Measurements from ENCODE around the gene EIF4A2. TPM values are rescaled to one million over a fixed set of nuclear protein-coding genes. Genes with fewer than 3 reads are reported as not detected.
A peak's percentile ranks its signal among the peaks of the same experiment; 100 is the strongest.

Gene EIF4A2
- polyA plus RNA-seq (2013, experiment 1 of 2), result 506 TPM
- polyA plus RNA-seq (2013, experiment 2 of 2), result 551 TPM

GRCh38 chr3:186783058-186783730 lies at the start of gene EIF4A2:
TSS of gene EIF4A2 (plus strand) at chr3:186783577. CDS start at chr3:186783611, 34 bp downstream.
- WGBS, 2 experiments (ENCODE audit: insufficient coverage in 2 of 2), result 0 to 1% methylated on average over 50 to 59 of the region's 60 CpGs
- Histone ChIP-seq H3K36me3 (ENCODE audit: control insufficient read depth, insufficient read depth, low read length) (peaks cover 46% of the 10 kb centered on the region), H3K4me3 (ENCODE audit: extremely low read depth, insufficient read depth, low read length, poor library complexity, severe bottlenecking) (peak within 1 kb of the TSS; percentile 99), H3K4me1 (ENCODE audit: control insufficient read depth, insufficient read depth, low read length, poor library complexity, severe bottlenecking) (peaks cover 9% of the 10 kb centered on the region), H3K27ac (ENCODE audit: low read depth, low read length, severe bottlenecking) (peak within 1 kb of the TSS; percentile 100), H3K9me3 (ENCODE audit: control insufficient read depth, low read length) (no peaks in the 10 kb centered on the region)

DNA sequence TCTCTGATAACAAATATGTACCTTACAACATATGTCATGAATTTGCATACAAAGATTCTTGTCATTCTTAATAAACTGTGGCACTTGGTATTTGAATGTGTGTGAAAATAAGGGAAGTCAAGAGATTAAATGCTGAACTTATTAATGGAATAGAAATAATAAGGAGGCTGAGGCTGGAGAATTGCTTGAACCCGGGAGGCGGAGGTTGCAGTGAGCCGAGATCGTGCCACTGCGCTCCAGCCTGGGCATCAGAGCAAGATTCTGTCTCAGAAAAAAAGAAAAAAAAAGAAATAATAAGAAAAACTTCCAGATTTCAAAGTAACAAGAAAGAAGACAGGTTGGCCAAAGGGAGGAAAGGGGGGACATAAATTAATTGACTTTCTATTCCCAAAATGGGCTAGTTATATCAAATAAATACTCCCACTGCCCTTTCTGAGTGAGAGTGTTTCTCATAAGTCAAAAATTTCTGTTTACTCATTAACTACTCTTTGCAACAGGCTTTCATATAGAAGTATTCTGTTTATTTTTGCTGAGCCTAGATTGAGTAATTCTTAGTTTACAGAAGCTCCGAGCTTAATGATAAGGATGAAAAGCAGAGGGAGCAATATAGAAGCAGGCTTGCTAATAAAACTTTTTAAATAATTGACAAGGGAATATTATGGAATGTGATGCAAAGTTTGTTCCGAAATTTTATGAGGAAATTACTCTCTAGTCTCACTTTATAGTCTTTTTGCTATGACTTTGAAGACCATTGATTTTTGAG lies 40.6 kb upstream of the EIF4A2 start:
- WGBS, 2 experiments (ENCODE audit: insufficient coverage in 2 of 2), result 93 to 100% methylated on average over 2 of the region's 7 CpGs
- H3K9me3 ChIP-seq (ENCODE audit: control insufficient read depth, low read length), result no peaks in the 10 kb centered on the region
- H3K27ac ChIP-seq (ENCODE audit: low read depth, low read length, severe bottlenecking), result no peak overlapping the region
- no peaks in the 10 kb centered on the region for H3K36me3 ChIP-seq (ENCODE audit: control insufficient read depth, insufficient read depth, low read length)
- no peak overlapping the region for H3K4me3 ChIP-seq (ENCODE audit: extremely low read depth, insufficient read depth, low read length, poor library complexity, severe bottlenecking)
- peaks cover 11% of the 10 kb centered on the region for H3K4me1 ChIP-seq (ENCODE audit: control insufficient read depth, insufficient read depth, low read length, poor library complexity, severe bottlenecking)

DNA sequence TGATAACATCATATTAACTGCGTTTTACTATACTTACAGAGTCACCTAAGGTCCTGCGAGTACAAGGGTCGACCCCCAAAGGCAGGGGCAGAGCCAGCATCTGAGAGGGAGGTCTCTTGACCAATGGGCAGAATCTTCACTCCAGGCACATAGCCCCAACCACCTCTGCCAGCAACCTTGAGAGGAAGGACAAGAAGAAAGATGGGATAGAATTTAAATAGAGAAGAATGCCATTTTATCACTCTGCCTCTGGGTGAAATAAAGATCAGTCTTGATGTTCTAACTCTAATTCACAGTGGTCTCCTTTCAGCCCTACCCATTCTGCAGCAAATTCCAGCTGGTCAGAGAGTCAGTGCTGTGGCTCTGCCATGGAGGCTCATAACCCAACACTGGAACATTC lies 39.7 kb upstream of the EIF4A2 start:
- 100% methylated on average over 1 of the region's 3 CpGs; no CpG with 5 or more reads in 1 of the 2 experiments for WGBS, 2 experiments (ENCODE audit: insufficient coverage in 2 of 2)
- Histone ChIP-seq H3K9me3 (ENCODE audit: control insufficient read depth, low read length) (no peaks in the 10 kb centered on the region), H3K4me3 (ENCODE audit: extremely low read depth, insufficient read depth, low read length, poor library complexity, severe bottlenecking) (no peak overlapping the region), H3K27ac (ENCODE audit: low read depth, low read length, severe bottlenecking) (no peak overlapping the region), H3K36me3 (ENCODE audit: control insufficient read depth, insufficient read depth, low read length) (no peaks in the 10 kb centered on the region), H3K4me1 (ENCODE audit: control insufficient read depth, insufficient read depth, low read length, poor library complexity, severe bottlenecking) (peaks cover 11% of the 10 kb centered on the region)

- peak overlapping the region; percentile 72 for H3K27ac ChIP-seq (ENCODE audit: low read depth, low read length, severe bottlenecking)
- H3K4me1 ChIP-seq (ENCODE audit: control insufficient read depth, insufficient read depth, low read length, poor library complexity, severe bottlenecking), result peaks cover 11% of the 10 kb centered on the region
- no peaks in the 10 kb centered on the region for H3K9me3 ChIP-seq (ENCODE audit: control insufficient read depth, low read length)
- no peaks in the 10 kb centered on the region for H3K36me3 ChIP-seq (ENCODE audit: control insufficient read depth, insufficient read depth, low read length)
- WGBS, 2 experiments (ENCODE audit: insufficient coverage in 2 of 2), result 28 to 70% methylated on average over 3 to 9 of the region's 10 CpGs
- H3K4me3 ChIP-seq (ENCODE audit: extremely low read depth, insufficient read depth, low read length, poor library complexity, severe bottlenecking), result no peak overlapping the region
Observed at GRCh38 chr3:186746008-186746407, 37.4 kb upstream of the EIF4A2 start.

DNA sequence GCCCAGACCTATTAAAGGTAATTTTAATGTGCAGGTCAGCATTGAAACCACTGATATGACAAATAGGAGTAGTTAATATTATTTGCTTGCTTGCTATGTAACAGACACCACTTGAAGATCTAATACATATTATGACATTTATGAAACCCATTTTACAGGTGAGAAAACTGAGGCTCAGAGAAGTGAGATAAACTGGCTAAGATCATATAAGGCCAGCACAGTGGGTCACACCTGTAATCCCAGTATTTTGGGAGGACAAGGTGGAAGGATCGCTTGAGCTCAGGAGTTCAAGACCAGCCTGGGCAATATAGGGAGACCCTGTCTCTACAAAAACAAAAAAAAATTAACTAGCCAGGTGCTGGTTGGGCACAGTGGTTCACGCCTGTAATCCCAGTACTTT lies 33.1 kb upstream of the EIF4A2 start:
- Histone ChIP-seq H3K36me3 (ENCODE audit: control insufficient read depth, insufficient read depth, low read length) (no peaks in the 10 kb centered on the region), H3K4me3 (ENCODE audit: extremely low read depth, insufficient read depth, low read length, poor library complexity, severe bottlenecking) (no peak overlapping the region), H3K9me3 (ENCODE audit: control insufficient read depth, low read length) (no peaks in the 10 kb centered on the region), H3K4me1 (ENCODE audit: control insufficient read depth, insufficient read depth, low read length, poor library complexity, severe bottlenecking) (peaks cover 10% of the 10 kb centered on the region), H3K27ac (ENCODE audit: low read depth, low read length, severe bottlenecking) (no peak overlapping the region)
- WGBS, 2 experiments (ENCODE audit: insufficient coverage in 2 of 2), result 88 to 100% methylated on average over 1 to 2 of the region's 2 CpGs

DNA sequence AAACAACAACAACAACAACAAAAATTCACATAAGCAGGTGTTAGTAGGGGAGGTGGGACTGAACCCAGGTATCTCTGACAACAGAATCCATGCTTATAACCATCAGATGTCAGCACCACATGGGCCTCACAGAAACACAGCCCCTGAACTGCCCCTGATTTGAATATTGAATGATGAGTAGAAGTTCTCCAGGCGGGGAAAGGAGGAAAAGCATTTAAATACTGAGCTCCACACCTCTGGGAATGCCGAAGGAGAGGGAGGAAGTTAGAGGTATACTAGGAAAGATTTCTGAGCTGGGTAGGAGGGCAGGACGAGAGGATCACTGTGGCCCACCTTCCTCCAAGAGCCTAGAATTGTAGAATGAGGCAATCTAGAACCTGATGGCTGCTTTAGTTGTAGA lies 31.9 kb upstream of the EIF4A2 start:
- WGBS, 2 experiments (ENCODE audit: insufficient coverage in 2 of 2), result 74 to 82% methylated on average over 2 to 3 of the region's 3 CpGs

DNA sequence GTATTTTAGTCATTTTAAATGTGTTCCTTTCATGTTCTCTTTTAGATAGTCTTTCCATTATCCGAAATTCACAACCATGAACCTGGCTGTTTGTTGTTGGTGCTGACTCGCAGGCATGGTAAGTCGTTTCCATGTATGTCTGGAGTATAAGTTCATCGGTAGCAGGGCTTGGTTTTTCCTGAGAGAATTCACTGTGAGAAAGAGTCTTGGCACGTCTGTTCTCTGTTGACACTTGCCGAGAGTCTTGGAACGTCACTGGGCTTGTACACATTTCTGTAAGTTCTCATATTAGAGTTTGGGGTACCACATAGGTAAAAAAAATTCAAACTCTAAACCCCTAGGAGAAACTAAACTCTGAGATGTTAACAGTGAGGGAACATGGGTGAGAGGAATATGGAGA lies 29.4 kb upstream of the EIF4A2 start:
- 91 to 92% methylated on average over 4 to 6 of the region's 7 CpGs for WGBS, 2 experiments (ENCODE audit: insufficient coverage in 2 of 2)
- no peak overlapping the region for H3K27ac ChIP-seq (ENCODE audit: low read depth, low read length, severe bottlenecking)

More for the DNA sequence above, 31.9 kb upstream of the EIF4A2 start:
- Histone ChIP-seq H3K4me1 (ENCODE audit: control insufficient read depth, insufficient read depth, low read length, poor library complexity, severe bottlenecking) (no peaks in the 10 kb centered on the region), H3K9me3 (ENCODE audit: control insufficient read depth, low read length) (no peaks in the 10 kb centered on the region), H3K36me3 (ENCODE audit: control insufficient read depth, insufficient read depth, low read length) (no peaks in the 10 kb centered on the region), H3K27ac (ENCODE audit: low read depth, low read length, severe bottlenecking) (no peak overlapping the region), H3K4me3 (ENCODE audit: extremely low read depth, insufficient read depth, low read length, poor library complexity, severe bottlenecking) (no peak overlapping the region)

GRCh38 chr3:186754871-186755270 lies 28.5 kb upstream of the EIF4A2 start:
- Histone ChIP-seq H3K36me3 (ENCODE audit: control insufficient read depth, insufficient read depth, low read length) (no peaks in the 10 kb centered on the region), H3K4me3 (ENCODE audit: extremely low read depth, insufficient read depth, low read length, poor library complexity, severe bottlenecking) (no peak overlapping the region), H3K4me1 (ENCODE audit: control insufficient read depth, insufficient read depth, low read length, poor library complexity, severe bottlenecking) (peaks cover 3% of the 10 kb centered on the region), H3K9me3 (ENCODE audit: control insufficient read depth, low read length) (no peaks in the 10 kb centered on the region), H3K27ac (ENCODE audit: low read depth, low read length, severe bottlenecking) (no peak overlapping the region)
- 96 to 98% methylated on average over 4 of the region's 5 CpGs for WGBS, 2 experiments (ENCODE audit: insufficient coverage in 2 of 2)

More for the DNA sequence above, 29.4 kb upstream of the EIF4A2 start:
- H3K36me3 ChIP-seq (ENCODE audit: control insufficient read depth, insufficient read depth, low read length), result no peaks in the 10 kb centered on the region
- no peaks in the 10 kb centered on the region for H3K9me3 ChIP-seq (ENCODE audit: control insufficient read depth, low read length)
- H3K4me3 ChIP-seq (ENCODE audit: extremely low read depth, insufficient read depth, low read length, poor library complexity, severe bottlenecking), result no peak overlapping the region
- H3K4me1 ChIP-seq (ENCODE audit: control insufficient read depth, insufficient read depth, low read length, poor library complexity, severe bottlenecking), result peaks cover 3% of the 10 kb centered on the region

DNA sequence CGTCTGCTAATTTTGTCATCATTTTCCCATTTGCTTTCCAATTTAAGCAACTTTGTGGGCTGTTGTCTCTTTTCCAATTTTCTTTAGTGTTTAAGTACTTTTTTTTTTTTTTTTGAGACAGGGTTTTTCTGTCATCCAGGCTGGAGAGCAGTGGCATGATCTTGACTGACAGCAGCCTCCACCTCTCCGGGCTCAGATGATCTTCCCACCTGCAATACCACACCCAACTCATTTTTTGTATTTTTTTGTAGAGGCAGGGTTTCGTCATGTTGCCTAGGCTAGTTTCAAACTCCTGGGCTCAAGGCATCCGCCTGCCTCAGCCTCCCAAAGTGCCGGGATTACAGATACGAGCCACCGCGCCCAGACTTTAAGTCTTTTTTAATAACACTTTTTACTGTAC lies 26.2 kb upstream of the EIF4A2 start:
- no peaks in the 10 kb centered on the region for H3K36me3 ChIP-seq (ENCODE audit: control insufficient read depth, insufficient read depth, low read length)
- no peaks in the 10 kb centered on the region for H3K9me3 ChIP-seq (ENCODE audit: control insufficient read depth, low read length)
- H3K27ac ChIP-seq (ENCODE audit: low read depth, low read length, severe bottlenecking), result no peak overlapping the region
- peaks cover 3% of the 10 kb centered on the region for H3K4me1 ChIP-seq (ENCODE audit: control insufficient read depth, insufficient read depth, low read length, poor library complexity, severe bottlenecking)
- no peak overlapping the region for H3K4me3 ChIP-seq (ENCODE audit: extremely low read depth, insufficient read depth, low read length, poor library complexity, severe bottlenecking)
- 96 to 100% methylated on average over 3 to 7 of the region's 8 CpGs for whole genome bisulfite sequencing, 2 experiments (ENCODE audit: insufficient coverage in 2 of 2)

- H3K9me3 ChIP-seq (ENCODE audit: control insufficient read depth, low read length), result no peaks in the 10 kb centered on the region
- no peak overlapping the region for H3K4me3 ChIP-seq (ENCODE audit: extremely low read depth, insufficient read depth, low read length, poor library complexity, severe bottlenecking)
- H3K27ac ChIP-seq (ENCODE audit: low read depth, low read length, severe bottlenecking), result no peak overlapping the region
- peaks cover 3% of the 10 kb centered on the region for H3K4me1 ChIP-seq (ENCODE audit: control insufficient read depth, insufficient read depth, low read length, poor library complexity, severe bottlenecking)
- WGBS, 2 experiments (ENCODE audit: insufficient coverage in 2 of 2), result 76 to 80% methylated on average over 5 to 7 of the region's 8 CpGs
- H3K36me3 ChIP-seq (ENCODE audit: control insufficient read depth, insufficient read depth, low read length), result no peaks in the 10 kb centered on the region
Observed at GRCh38 chr3:186757686-186758220, 25.6 kb upstream of the EIF4A2 start.

All from mesodermal cell (in vitro differentiated cells).